NCI-H2029 treated with DMSO at 0.1 percent for 48 hours (cell line): ENCODE data around the gene CHAC1.

Source experiments
- DNase-seq: peaks from one replicate; lab custom pipeline; 2025; lab: John Stamatoyannopoulos, UW

Gene CHAC1

DNA sequence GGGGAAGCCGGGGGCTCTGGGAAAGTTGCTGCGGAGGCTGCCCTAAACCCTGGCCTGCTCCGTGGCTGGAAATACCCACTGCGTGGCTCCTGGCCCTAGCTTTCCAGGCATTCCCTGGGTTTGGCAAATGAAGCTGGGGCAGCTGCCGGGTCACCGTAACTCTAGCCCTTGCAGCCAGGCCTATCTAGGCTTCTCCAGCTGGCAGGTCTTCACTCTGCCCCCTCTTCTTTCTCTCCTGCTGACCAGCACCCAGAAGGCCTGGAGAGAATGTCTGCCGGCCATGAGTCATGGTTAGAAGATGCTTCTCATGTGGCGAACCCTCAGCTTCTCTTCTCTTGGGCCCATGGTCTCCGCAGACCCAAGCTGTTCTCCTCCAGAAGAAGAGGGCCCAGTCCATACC is 29.7 kb upstream of the CHAC1 start:
- no peak for DNase-seq

DNA sequence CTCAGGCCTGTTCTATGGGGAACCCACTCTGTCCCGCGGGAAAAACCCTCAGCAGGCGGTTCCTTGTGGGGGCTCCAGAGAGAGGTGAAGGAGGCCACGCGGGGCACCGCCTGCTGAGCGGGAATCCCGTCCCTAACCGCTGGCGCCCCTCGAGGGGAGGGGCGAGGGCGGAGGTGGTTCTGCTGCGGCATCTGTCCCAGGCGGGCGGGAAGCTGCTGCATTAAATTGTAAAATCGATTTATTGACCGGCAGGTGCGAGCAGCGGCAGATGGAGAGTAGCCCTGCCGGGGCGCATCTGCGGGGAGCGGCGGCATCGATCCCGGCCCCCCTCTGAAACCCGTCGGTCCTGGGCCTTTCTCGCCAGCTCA is 27.8 kb upstream of the CHAC1 start:
- DNase-seq = no peak

DNA sequence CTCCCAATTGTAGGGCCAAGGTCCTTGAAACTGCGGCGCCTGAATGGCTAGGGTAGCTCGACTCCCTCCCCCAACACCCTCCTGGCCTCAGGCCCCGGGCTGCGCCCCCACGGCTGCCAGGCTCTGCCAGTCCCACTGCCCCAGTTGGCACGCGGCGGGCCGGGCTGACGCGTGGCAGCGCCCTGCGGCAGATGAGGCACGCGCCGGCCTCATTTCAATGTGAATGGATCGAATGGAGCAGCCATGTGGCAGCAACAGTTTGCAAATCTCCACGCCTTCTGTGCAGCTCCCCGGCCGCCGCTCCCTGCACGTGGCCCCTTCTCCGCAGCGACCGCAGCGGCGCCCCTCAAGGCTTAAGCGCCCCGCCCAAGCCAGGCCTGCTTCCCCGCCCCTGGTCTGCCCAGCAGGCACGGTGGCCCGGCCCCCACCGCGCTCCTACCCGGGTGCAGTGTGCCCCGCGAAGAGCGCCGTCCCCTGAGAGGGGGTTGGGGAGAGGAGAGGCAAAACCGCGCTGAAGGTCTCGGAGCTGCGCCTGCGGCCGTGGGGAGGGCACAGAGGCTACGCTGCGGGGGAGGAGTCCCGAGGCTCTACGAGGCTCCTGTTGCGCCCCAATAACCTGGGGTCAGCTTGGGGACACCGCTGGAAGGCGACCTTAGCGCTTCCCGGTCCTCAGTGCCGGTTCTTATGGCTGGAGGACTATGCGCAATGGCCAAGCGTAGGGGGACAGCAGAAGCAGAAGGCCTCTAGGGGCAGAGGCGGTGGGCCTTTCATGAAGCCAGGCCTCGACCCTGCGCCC is 27.2 kb upstream of the CHAC1 start:
- no peak for DNase-seq

DNA sequence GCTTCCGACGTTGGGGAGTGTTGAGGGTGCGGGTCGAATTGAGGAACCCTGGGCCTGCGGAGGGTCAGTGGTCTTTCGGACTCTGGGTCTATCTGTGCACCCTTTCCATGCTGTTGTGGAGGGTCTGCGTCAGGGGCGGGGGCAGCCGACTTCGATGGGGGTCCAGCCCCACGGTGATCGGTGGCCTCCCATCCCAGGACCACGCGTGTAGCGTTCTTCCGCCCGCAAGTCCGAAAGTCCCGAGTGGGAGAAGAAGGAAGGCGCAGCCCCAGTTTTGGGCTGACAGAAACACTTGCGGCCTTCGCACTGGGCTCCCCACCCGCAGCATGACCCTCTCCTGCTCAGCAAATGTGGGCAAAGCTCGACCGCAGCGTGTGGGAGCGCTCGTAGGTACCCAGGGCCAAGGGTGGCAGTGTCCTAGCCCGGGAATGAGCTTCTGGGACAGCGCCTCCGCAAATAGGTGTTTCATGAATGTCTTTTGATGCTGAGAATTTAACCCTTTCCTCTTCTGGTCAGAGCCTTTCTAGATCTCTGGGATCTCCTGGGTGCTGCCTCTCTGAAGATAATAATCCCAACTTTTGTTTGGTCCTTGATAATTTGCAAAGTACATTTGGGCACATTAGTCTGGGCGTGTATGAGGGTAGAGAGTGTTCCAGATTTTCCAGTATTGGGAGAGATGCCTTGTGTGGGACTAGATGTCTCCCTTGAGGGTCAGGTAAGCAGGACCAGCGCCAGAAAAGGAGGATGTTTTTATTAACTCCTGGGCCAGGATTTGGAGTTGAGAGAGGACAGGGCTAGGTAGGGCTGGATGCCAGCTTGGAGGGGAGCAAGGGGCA is 26.4 kb upstream of the CHAC1 start:
- DNase-seq = no peak

DNA sequence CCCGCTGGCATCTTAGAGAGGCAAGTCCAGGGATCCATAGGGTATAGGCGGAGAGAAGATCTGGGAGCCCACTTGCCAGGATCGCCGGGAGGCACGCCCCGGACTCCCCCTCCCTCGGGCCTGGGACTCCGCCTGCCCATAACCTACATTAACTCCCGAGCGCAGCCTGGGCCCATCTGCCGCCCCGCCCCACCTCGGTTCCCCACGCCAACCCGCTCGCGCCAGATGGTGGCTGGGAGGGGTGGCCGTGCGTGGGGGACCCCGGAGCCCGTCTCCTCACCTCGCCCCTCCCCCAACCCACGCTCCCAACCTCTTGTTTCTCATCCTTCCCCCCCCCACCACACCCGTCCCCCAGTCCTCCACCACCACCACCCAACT is 25.8 kb upstream of the CHAC1 start:
- DNase-seq = no peak

DNA sequence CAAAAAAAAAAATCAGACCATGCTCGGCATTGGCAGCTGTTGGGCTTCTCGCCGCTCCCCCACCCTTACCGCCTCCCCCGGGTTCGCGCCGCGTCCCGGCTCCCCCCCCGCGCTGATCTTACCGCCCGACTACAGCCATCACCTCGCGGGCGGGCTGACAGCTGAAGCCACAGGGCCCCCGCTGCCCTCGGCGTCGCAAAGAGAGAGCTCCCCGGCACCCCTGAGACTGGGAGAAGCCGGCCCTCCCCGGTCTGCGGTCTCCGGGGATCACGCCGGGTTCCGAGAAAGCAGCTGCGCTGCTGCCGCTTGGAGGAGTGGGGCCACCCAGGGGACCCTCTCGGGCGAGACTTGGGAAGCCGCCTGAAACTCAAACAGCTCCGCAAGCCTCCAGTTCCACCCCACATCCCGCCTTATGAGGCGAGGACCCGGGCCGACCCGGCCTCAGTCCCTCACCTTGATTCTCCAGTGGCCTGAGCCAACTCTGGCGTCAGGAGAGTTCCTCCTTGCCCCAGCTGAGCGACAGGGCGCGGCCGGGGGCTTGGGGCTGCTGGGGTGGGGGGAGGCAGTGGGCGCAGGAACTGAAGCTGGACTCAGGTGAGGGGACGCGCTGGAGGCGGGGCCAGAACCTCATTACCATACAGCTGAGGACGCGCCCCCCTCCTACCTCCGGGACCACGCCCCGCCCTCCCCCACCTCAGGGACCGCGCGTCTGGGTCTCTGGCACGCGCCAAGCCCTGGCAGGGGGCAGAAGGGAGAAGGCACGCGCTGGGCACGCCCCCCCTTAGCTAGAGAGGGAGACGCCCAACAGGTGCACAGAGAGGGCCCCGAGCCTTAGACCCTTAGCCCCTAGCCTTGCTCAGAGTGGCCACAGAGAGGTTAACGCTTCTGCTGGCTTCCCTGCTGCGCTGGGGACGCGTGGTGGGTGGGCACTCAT is 25.1 kb upstream of the CHAC1 start:
- DNase-seq = peak; percentile 30

DNA sequence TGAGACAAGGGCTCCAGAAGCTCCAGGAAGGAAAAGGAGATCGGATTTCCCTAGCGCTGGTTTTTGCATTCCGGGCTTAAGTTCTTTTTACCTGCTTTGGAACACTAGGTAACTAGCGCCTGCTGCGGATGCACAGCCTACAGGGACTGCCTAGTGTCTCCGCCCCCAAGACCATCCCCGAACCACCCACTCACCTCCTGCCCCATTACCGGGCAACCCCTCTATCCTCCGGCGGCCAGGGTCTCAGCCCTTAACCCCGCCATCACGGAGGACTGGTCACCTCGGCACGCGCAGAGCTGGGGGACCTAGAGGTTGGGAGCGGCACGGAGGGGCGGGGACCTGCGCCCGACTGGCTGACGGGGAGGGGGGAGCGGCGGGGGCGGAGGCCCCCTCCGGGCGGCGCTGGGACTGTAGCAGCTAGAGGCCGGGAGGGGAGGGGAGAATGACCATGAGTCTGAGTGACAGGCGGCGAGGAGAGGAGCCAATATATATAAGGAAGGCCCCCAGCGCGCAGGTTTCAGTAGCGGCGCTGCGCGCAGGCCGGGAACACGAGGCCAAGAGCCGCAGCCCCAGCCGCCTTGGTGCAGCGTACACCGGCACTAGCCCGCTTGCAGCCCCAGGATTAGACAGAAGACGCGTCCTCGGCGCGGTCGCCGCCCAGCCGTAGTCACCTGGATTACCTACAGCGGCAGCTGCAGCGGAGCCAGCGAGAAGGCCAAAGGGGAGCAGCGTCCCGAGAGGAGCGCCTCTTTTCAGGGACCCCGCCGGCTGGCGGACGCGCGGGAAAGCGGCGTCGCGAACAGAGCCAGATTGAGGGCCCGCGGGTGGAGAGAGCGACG is 24.2 kb upstream of the CHAC1 start, which contains the start of gene DLL4:
TSS of gene DLL4 (plus strand) at position 520 of the 839 bp plus-strand sequence. CDS start 329 bp downstream, outside the sequence.
- DNase-seq = peak; percentile 28

DNA sequence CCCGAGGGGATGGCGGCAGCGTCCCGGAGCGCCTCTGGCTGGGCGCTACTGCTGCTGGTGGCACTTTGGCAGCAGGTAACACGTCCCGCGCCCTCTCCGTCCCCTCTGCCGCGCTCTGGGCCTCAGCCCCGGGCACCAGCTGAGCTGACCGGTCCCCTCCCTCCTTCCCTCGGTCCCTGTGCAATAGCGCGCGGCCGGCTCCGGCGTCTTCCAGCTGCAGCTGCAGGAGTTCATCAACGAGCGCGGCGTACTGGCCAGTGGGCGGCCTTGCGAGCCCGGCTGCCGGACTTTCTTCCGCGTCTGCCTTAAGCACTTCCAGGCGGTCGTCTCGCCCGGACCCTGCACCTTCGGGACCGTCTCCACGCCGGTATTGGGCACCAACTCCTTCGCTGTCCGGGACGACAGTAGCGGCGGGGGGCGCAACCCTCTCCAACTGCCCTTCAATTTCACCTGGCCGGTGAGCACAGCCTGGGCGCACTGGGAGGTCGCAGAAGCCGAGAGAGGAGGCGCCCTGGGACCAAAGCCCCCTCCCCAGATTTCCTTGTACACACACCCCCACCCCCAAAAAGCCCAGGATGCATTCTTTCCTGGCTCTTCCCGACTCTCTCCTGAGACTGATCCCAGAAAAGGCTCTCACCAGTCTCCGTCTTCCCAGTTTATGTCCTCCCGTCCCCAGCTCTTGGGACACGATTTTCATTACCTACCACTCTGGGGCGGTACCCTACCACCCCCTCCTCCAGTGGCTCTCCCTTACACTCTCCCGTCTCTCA is 23.4 kb upstream of the CHAC1 start:
- no peak for DNase-seq

DNA sequence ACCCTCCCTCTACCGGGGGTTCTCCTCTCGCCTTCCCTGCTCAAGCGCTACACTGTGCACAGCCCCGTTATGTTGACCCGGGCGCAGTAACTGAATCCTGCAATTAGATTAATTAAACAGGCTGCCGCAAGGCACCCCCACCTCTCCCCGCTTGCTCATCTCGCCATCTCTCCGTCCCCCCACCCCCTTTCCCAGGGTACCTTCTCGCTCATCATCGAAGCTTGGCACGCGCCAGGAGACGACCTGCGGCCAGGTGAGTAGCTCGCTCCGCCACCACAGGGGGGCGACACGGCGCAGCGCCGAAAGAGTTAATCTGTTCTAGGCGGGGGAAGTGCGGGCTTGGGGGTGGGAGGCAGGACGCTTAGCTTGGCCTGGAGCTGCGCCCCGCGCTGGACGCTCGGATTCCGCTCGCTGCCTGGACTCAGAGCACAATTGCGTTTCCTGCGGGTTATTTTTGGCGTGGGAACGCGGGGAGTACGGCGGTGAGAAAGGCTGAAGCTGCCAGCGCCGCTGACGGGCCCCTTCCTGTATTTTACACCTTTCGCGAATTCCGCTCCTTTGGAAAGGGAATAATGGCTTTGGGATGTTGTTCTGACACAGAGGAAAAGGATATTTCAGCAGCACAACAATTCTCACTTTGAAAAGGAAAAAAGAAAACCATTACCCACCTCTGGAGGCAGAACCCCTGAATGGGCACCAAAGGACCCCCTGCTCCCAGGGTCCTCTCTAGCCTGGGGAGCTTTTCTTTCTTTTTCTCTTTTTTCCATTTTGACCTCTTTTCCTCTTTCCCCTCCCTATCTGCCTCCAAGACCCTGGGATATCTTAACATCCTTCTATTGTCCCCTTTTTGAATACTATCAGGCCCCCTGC is 22.6 kb upstream of the CHAC1 start:
- DNase-seq = no peak

DNA sequence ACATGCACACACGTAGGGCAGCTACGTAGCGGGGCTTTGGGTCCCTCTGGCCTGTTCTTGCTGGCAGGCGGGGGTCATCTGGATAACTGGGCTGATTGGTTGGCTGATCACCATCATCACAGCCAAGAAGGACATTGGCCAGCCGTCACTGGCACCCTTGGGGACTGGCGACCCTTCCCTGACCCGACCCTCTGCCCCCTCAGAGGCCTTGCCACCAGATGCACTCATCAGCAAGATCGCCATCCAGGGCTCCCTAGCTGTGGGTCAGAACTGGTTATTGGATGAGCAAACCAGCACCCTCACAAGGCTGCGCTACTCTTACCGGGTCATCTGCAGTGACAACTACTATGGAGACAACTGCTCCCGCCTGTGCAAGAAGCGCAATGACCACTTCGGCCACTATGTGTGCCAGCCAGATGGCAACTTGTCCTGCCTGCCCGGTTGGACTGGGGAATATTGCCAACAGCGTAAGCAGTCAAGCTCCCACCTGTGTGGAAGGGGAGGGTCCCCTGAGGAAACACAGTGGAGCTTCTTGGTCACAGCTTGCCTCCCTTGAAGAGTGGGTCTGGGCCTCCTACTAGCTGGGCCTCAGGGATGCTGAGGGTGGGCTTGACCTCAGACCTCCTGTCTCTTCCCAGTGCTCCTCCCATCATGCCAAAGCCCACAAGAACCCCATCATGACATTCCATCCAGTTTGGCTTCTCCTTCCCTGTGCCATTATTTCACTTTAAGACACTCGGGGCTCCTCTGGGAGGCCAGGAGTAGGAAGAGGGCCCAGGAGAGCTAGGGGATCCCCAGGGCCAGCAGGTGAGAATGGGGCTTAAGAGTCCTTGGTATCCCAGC is 21.8 kb upstream of the CHAC1 start:
- DNase-seq = no peak

DNA sequence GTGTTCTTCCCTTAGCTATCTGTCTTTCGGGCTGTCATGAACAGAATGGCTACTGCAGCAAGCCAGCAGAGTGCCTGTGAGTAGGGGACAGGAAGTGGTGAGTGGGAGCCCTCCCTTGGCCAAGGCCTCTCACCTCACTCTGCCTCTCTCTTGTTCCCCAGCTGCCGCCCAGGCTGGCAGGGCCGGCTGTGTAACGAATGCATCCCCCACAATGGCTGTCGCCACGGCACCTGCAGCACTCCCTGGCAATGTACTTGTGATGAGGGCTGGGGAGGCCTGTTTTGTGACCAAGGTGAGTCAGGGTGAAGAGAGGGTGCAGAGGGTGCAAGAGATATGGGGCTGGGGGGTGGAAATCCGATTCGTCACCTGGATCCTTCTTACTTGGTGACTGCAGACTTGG is 21.1 kb upstream of the CHAC1 start:
- DNase-seq = peak; percentile 44

DNA sequence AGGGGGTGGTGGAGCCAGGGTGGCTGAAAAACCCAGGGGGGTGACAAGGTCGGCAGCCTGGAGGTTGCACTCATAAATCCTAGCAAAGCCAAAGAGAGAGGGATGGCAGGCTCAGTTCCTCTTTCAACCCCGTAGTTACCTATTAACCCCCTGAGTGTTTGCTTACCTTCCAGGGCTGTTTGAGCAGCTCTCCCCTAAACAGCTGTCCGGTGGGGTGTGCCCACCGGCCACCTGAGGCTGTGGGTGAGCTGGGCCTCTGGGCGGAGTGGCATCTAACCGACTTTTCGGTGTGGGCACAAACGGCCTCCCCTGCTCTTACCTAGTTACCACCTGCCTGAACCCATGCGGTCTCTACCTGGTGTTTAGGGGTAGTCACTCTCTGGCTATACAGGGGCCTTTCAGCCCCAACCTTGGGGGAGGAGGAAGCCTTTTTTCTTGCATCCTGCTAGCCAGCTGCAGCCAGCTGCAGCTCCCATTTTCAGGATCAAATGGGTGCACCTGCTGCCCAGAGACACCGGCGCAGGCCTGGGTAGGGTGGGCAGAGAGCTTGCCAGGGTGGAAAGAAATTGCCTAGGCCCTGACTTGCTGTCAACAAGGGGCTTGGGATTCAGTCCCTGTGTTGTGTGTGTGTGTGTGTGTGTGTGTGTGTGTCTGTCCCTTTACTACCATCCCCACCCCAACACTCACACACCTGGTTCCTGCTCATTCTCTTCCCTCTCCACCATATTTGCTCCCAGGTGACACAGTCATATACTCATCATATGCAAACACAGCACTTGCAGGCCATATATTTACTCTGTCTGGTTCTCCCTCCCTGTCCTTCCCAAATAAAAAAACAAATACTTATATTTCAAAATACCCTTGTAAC is 20.4 kb upstream of the CHAC1 start:
- peak; percentile 76 for DNase-seq

DNA sequence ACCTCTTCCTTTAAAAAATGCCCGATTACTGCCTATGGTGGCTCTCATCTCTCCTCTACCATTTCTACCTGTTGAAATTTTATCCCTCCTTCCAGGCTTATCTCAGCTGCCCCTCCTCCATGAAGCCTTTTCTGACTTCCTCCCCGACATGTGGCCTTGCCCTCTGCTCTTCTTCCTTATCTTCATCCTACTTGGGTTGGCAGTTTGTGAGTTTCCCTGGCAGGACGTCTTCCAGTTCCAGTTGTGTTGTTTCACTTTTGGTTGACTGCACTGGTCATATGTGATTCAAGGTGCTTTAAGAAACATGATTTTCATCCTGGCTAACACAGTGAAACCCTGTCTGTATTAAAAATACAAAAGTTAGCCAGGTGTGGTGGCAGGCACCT is 19.8 kb upstream of the CHAC1 start:
- no peak for DNase-seq

DNA sequence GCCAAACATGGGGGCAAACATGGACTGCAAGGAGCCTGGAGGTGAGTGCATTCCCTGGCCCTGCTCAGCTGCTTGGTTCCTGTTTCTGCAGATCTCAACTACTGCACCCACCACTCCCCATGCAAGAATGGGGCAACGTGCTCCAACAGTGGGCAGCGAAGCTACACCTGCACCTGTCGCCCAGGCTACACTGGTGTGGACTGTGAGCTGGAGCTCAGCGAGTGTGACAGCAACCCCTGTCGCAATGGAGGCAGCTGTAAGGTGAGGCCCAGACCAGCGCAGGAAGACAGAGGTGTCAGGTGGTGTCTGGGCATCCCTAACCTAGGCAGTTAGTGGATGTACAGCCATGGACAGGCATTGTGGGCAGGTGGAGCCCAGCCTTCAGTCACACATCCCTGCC is 18.8 kb upstream of the CHAC1 start:
- no peak for DNase-seq

DNA sequence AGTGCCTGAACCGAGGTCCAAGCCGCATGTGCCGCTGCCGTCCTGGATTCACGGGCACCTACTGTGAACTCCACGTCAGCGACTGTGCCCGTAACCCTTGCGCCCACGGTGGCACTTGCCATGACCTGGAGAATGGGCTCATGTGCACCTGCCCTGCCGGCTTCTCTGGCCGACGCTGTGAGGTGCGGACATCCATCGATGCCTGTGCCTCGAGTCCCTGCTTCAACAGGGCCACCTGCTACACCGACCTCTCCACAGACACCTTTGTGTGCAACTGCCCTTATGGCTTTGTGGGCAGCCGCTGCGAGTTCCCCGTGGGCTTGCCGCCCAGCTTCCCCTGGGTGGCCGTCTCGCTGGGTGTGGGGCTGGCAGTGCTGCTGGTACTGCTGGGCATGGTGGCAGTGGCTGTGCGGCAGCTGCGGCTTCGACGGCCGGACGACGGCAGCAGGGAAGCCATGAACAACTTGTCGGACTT is 17.0 kb upstream of the CHAC1 start:
- no peak for DNase-seq

DNA sequence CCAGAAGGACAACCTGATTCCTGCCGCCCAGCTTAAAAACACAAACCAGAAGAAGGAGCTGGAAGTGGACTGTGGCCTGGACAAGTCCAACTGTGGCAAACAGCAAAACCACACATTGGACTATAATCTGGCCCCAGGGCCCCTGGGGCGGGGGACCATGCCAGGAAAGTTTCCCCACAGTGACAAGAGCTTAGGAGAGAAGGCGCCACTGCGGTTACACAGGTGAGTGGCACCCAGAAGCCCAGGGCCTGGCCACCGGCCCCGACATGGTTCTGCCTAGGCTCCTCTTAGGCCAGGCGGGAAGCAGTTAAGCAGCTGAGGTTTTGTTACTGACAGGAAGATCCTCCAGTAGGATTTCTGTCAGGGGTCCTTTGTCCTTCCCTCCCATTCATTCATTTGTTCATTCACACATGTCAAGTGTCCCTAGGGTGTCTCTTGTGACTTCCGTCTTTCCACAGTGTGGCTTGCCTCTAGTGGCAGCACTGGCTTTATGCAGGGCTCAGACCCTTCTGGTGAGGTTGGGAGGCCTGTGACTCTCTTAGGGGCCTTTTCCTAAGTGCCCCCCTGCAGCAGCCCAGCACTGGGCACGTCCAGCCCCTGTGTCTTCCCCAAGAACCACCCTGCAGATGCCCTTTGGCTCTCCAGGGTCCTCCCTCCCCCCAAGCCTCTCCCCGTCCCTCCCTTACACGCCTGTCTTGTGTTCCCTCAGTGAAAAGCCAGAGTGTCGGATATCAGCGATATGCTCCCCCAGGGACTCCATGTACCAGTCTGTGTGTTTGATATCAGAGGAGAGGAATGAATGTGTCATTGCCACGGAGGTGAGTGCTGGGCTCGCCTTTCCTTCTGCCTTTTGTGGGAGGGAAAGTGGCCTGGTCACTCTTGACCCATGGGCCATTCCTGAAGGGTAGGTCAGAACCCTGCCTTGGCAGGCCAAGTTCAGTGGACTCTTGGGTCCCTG is 16.3 kb upstream of the CHAC1 start:
- no peak for DNase-seq
